Chondrocyte (in vitro differentiated cells): ENCODE data around the gene TRNT1. TPM values are rescaled to one million over a fixed set of nuclear protein-coding genes. Genes with fewer than 3 reads are reported as not detected.

Source experiments
- DNase-seq: peaks from one replicate; pipeline ENCODE4 v3.0.0; 2021; ENCODE audit warnings: mixed read lengths, low spot score
- H3K27ac Mint-ChIP-seq: one replicate; pipeline ENCODE4 v1.8.0; 2021; ENCODE audit warnings: mild to moderate bottlenecking, moderate library complexity, mixed read lengths; ENCODE audit not compliant: unreplicated experiment
- H3K27me3 Mint-ChIP-seq: 2 replicates; pipeline ENCODE4 v1.8.0; 2021; ENCODE audit warnings: low read depth, mixed read lengths
- H3K36me3 Mint-ChIP-seq: 2 replicates; pipeline ENCODE4 v1.8.0; 2021; ENCODE audit warnings: low read depth, mixed read lengths
- H3K4me1 Mint-ChIP-seq: 2 replicates; pipeline ENCODE4 v1.8.0; 2021; ENCODE audit warnings: low read depth, mild to moderate bottlenecking, mixed read lengths
- H3K4me3 Mint-ChIP-seq: one replicate; pipeline ENCODE4 v1.8.0; 2021; ENCODE audit warnings: mild to moderate bottlenecking, moderate library complexity, mixed read lengths; ENCODE audit not compliant: unreplicated experiment
- H3K9me3 Mint-ChIP-seq: 2 replicates; pipeline ENCODE4 v1.8.0; 2021; ENCODE audit warnings: low read depth, mixed read lengths
- long read RNA-seq: library from polyadenylated mRNA; stranded (forward); transcript quantifications from one replicate; pipeline ENCODE4 v2.0.0, GENCODE V29; 2021
- total RNA-seq: library from RNA; stranded (reverse); gene quantifications from 3 replicates; pipeline ENCODE4 v1.2.1, GENCODE V29; 2021
- TF ChIP-seq, protein P1 (sequence below): fragments of 200-600 bp; sonication (generic); IDR thresholded peaks from 2 replicates; pipeline ENCODE4 v1.5.0; 2021; ENCODE audit warnings: antibody characterized with exemption, mild to moderate bottlenecking, moderate library complexity

Gene TRNT1
- 23.1 to 24.4 TPM (median 24.3 TPM) in 3 replicates for total RNA-seq
- long read RNA-seq, transcript TRNT1-201 (8 exons, 2,276 nt) = major isoform, 40 of 75 reads
- long read RNA-seq, partial matches to known transcripts = 12 of 75 reads
- long read RNA-seq, other reads (novel, unspliced or antisense) = 18 of 75 reads

GRCh38 chr3:3126477-3127431 is at the start of gene TRNT1:
TRNT1 (plus strand) TSS chr3:3126940; CDS start chr3:3129041, 2,101 bp downstream.
- no peaks in the 10 kb centered on the region for H3K9me3 Mint-ChIP-seq
- TF ChIP-seq, protein P1, sequence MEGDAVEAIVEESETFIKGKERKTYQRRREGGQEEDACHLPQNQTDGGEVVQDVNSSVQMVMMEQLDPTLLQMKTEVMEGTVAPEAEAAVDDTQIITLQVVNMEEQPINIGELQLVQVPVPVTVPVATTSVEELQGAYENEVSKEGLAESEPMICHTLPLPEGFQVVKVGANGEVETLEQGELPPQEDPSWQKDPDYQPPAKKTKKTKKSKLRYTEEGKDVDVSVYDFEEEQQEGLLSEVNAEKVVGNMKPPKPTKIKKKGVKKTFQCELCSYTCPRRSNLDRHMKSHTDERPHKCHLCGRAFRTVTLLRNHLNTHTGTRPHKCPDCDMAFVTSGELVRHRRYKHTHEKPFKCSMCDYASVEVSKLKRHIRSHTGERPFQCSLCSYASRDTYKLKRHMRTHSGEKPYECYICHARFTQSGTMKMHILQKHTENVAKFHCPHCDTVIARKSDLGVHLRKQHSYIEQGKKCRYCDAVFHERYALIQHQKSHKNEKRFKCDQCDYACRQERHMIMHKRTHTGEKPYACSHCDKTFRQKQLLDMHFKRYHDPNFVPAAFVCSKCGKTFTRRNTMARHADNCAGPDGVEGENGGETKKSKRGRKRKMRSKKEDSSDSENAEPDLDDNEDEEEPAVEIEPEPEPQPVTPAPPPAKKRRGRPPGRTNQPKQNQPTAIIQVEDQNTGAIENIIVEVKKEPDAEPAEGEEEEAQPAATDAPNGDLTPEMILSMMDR = peak; percentile 8
- peak; percentile 98 for DNase-seq
- H3K27ac Mint-ChIP-seq = peak within 1 kb of the TSS; percentile 98
- H3K4me3 Mint-ChIP-seq = peak within 1 kb of the TSS; percentile 99
- H3K27me3 Mint-ChIP-seq = no peaks in the 10 kb centered on the region
- H3K4me1 Mint-ChIP-seq = peaks cover 31% of the 10 kb centered on the region
- peaks cover 6% of the 10 kb centered on the region for H3K36me3 Mint-ChIP-seq

GRCh38 chr3:3080309-3080708 is 46.4 kb upstream of the TRNT1 start:
- TF ChIP-seq, protein P1 = no peak
- Mint-ChIP-seq H3K9me3 (no peaks in the 10 kb centered on the region), H3K4me1 (no peaks in the 10 kb centered on the region), H3K4me3 (no peak overlapping the region), H3K27ac (no peak overlapping the region), H3K27me3 (peaks cover 2% of the 10 kb centered on the region), H3K36me3 (no peaks in the 10 kb centered on the region)
- DNase-seq = no peak

DNA sequence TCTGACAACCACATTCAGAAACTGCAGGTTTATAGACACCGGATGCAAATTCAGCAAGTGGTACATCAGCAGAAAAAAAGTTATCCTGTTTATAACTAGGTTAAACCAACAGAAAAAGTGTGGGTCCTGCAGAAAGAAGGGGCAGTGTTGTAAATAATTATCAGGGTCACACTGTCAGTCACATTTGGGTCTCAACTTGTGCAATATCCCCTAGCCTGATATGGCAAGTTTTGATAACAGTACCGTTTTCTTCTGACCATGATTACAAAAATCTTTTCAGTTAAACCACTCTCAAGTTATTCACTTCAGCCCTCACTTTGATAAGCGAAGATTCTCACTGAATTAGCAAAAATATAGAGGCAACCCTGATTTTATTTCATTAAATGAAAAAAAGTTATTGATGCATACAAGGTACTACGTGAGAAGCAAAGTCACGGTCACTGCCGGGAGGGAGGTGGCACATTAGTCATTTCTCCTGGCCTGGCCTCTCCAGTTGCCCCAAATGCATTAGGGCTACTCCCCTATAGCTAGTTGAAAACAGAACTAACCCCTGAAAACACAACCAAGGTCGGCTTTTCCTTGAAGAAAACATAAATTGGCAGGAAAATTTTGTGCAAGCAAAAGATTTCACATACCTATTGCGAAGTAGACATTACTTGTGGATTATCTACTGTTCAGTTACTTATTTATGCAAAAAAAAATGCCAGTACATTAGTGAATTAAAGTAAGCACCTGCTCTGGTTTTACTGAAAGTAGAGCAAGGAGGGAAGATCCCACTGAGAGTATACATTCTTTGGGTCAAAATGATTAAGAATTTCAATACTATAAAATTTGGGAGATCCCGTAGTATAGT is 45.1 kb upstream of the TRNT1 start:
- no peak for DNase-seq
- H3K9me3 Mint-ChIP-seq = no peaks in the 10 kb centered on the region

DNA sequence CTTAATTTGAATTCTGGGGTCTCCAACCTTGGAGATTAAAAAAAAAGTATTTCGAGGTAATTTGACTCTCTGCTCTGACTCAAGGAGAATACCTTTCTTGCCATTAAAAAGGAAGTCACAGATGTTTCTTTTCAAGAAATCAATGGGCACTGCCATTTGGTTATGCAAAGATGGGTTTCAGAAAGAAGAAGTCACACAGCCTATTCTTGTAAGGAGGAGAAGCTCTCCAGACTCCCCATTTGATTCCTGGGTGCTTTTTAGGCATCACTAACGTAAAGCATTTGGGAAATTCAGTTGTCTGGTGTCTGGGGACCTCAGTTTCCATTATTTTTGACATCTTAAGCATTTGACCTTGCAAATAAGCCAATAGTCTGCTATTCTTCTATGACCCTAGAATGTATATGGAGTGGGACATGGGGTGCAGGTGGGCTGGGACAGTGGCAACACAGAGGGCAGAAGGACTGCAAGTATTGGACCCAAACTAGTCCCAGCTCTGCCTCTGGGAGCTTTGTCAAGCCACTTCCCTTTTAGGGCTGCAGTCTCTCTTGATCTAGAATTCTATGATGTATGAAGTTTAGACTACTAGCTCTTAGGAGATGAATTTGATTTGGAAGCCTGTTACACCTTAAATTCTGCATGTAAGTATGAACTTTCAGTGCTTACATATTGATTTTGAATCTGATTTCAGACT is 44.4 kb upstream of the TRNT1 start:
- no peak for DNase-seq
- Mint-ChIP-seq H3K27me3 (peaks cover 2% of the 10 kb centered on the region), H3K27ac (no peak overlapping the region), H3K4me1 (no peaks in the 10 kb centered on the region), H3K9me3 (no peaks in the 10 kb centered on the region), H3K4me3 (no peak overlapping the region), H3K36me3 (no peaks in the 10 kb centered on the region)
- TF ChIP-seq, protein P1 = no peak

More for the DNA sequence above, 45.1 kb upstream of the TRNT1 start:
- TF ChIP-seq, protein P1 = no peak
- Mint-ChIP-seq H3K27me3 (peaks cover 2% of the 10 kb centered on the region), H3K4me1 (no peaks in the 10 kb centered on the region), H3K36me3 (no peaks in the 10 kb centered on the region), H3K27ac (no peak overlapping the region), H3K4me3 (no peak overlapping the region)
